ENCODE measurements around the gene STPG2.
"Not testable (repeated sequence)": the region's sequence is repeated elsewhere in the genome, so short reads cannot be mapped to it uniquely, and the experiment has no call there.

DNA sequence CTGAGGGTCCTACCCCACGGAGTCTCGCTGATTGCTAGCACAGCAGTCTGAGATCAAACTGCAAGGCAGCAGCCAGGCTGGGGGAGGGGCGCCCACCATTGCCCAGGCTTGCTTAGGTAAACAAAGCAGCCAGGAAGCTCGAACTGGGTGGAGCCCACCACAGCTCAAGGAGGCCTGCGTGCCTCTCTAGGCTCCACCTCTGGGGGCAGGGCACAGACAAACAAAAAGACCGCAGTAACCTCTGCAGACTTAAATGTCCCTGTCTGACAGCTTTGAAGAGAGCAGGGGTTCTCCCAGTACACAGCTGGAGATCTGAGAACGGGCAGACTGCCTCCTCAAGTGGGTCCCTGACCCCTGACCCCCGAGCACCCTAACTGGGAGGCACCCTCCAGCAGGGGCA, 509.4 kb downstream of the STPG2 start:
- TF ChIP-seq, protein P1, sequence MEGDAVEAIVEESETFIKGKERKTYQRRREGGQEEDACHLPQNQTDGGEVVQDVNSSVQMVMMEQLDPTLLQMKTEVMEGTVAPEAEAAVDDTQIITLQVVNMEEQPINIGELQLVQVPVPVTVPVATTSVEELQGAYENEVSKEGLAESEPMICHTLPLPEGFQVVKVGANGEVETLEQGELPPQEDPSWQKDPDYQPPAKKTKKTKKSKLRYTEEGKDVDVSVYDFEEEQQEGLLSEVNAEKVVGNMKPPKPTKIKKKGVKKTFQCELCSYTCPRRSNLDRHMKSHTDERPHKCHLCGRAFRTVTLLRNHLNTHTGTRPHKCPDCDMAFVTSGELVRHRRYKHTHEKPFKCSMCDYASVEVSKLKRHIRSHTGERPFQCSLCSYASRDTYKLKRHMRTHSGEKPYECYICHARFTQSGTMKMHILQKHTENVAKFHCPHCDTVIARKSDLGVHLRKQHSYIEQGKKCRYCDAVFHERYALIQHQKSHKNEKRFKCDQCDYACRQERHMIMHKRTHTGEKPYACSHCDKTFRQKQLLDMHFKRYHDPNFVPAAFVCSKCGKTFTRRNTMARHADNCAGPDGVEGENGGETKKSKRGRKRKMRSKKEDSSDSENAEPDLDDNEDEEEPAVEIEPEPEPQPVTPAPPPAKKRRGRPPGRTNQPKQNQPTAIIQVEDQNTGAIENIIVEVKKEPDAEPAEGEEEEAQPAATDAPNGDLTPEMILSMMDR (IDR thresholded peaks at IDR 0.05) = not testable (repeated sequence)
- TF ChIP-seq POLR2A, POLR2AphosphoS5, EP300 (IDR thresholded peaks at IDR 0.05): not testable (repeated sequence)
